ENCODE measurements around the gene XIRP1.

DNA sequence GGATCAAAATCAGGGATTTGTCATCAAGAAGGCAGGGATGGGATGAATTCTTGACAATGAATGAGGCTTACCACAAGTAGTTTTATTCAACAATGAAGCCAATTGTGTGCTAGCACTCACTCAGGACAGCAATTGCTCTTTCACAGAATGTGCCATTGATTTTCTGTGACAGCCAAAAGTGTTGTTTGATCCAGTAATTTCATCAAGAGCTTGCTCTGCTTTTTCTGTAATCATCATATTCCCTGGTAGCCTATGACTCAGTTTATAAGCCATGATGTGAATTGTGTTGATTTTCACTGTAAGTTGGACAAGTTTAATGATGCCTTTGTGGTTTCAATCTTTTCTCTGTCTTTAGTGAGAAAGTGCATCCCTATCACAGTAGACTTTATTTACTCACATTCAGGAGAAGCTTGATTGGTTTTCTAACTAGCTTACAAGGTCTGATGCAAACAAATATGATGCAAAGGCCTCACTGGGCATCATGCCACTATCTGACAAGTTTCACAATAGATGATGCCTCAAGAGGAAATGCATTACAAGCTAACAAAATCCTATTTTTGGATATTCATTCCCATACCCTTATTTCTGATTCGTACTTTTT, 25.4 kb downstream of the XIRP1 start:
- TF ChIP-seq, protein P1, sequence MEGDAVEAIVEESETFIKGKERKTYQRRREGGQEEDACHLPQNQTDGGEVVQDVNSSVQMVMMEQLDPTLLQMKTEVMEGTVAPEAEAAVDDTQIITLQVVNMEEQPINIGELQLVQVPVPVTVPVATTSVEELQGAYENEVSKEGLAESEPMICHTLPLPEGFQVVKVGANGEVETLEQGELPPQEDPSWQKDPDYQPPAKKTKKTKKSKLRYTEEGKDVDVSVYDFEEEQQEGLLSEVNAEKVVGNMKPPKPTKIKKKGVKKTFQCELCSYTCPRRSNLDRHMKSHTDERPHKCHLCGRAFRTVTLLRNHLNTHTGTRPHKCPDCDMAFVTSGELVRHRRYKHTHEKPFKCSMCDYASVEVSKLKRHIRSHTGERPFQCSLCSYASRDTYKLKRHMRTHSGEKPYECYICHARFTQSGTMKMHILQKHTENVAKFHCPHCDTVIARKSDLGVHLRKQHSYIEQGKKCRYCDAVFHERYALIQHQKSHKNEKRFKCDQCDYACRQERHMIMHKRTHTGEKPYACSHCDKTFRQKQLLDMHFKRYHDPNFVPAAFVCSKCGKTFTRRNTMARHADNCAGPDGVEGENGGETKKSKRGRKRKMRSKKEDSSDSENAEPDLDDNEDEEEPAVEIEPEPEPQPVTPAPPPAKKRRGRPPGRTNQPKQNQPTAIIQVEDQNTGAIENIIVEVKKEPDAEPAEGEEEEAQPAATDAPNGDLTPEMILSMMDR (IDR thresholded peaks at IDR 0.05), result no peak
- TF ChIP-seq POLR2A (IDR thresholded peaks at IDR 0.05), result no peak
